Astrocyte (in vitro differentiated cells and primary cell): ENCODE measurements around the gene IFRD1. TPM values are rescaled to one million over a fixed set of nuclear protein-coding genes. Genes with fewer than 3 reads are reported as not detected.

ENCODE experiments used
- DNase-seq: peaks from one replicate; pipeline ENCODE4 v3.0.0-alpha.2; 2010; ENCODE audit warnings: low read depth
- FAIRE-seq: peaks from 2 replicates; lab custom pipeline; 2011; peaks lifted over from hg19 to GRCh38; lab: Jason Lieb, UNC
- H2AFZ ChIP-seq: 2 replicates; pipeline ENCODE4 v1.6.0; 2012; ENCODE audit warnings: low read depth, low read length, inconsistent platforms
- H3K27ac ChIP-seq: 2 replicates; pipeline ENCODE4 v1.5.1; 2011; ENCODE audit warnings: low read depth, low read length, inconsistent platforms
- H3K27me3 ChIP-seq: 2 replicates; pipeline ENCODE4 v1.6.0; 2011; ENCODE audit warnings: low read length, inconsistent platforms; ENCODE audit not compliant: insufficient read depth
- H3K36me3 ChIP-seq: 2 replicates; pipeline ENCODE4 v1.5.1; 2011; ENCODE audit warnings: low read length, inconsistent platforms; ENCODE audit not compliant: insufficient read depth
- H3K4me1 ChIP-seq: 2 replicates; pipeline ENCODE4 v1.5.1; 2011; ENCODE audit warnings: low read length, inconsistent platforms; ENCODE audit not compliant: insufficient read depth
- H3K4me2 ChIP-seq: 2 replicates; pipeline ENCODE4 v1.6.0; 2012; ENCODE audit warnings: low read length, inconsistent platforms
- H3K4me3 ChIP-seq: 2 replicates; pipeline ENCODE4 v1.5.1; 2011; ENCODE audit warnings: low read depth, mild to moderate bottlenecking, low read length, inconsistent platforms; ENCODE audit not compliant: insufficient read depth
- H3K79me2 ChIP-seq: 2 replicates; pipeline ENCODE4 v1.6.0; 2012; ENCODE audit warnings: mild to moderate bottlenecking, low read length, inconsistent platforms; ENCODE audit not compliant: insufficient read depth
- H3K9ac ChIP-seq: 2 replicates; pipeline ENCODE4 v1.6.0; 2012; ENCODE audit warnings: mild to moderate bottlenecking, low read length, inconsistent platforms
- H3K9me3 ChIP-seq: 2 replicates; pipeline ENCODE4 v1.5.1; 2012; ENCODE audit warnings: low read depth, mild to moderate bottlenecking, low read length, inconsistent platforms; ENCODE audit not compliant: insufficient read depth
- H4K20me1 ChIP-seq: 2 replicates; pipeline ENCODE4 v1.6.0; 2012; ENCODE audit warnings: low read length, inconsistent platforms; ENCODE audit not compliant: insufficient read depth
- H3K27ac Mint-ChIP-seq: one replicate; pipeline ENCODE4 v1.8.0; 2021; ENCODE audit warnings: mild to moderate bottlenecking, mixed read lengths; ENCODE audit not compliant: unreplicated experiment
- H3K27me3 Mint-ChIP-seq: one replicate; pipeline ENCODE4 v1.8.0; 2021; ENCODE audit warnings: low read depth, mixed read lengths; ENCODE audit not compliant: unreplicated experiment
- H3K36me3 Mint-ChIP-seq: one replicate; pipeline ENCODE4 v1.8.0; 2021; ENCODE audit warnings: low read depth, mixed read lengths; ENCODE audit not compliant: unreplicated experiment
- H3K4me1 Mint-ChIP-seq: one replicate; pipeline ENCODE4 v1.8.0; 2021; ENCODE audit warnings: low read depth, mixed read lengths; ENCODE audit not compliant: unreplicated experiment
- H3K4me3 Mint-ChIP-seq: one replicate; pipeline ENCODE4 v1.8.0; 2021; ENCODE audit warnings: mild to moderate bottlenecking, moderate library complexity, mixed read lengths; ENCODE audit not compliant: unreplicated experiment
- H3K9me3 Mint-ChIP-seq: one replicate; pipeline ENCODE4 v1.8.0; 2021; ENCODE audit warnings: mild to moderate bottlenecking, mixed read lengths; ENCODE audit not compliant: unreplicated experiment
- EZH2 ChIP-seq: IDR thresholded peaks from 2 replicates; pipeline ENCODE4 v1.6.1; 2012; ENCODE audit warnings: mild to moderate bottlenecking, low read length, inconsistent platforms; ENCODE audit not compliant: insufficient read depth
- total RNA-seq: library from RNA; stranded (reverse); gene quantifications from 2 replicates; pipeline ENCODE4 v1.2.1, GENCODE V29; 2021
- TF ChIP-seq, protein P1 (sequence below): IDR thresholded peaks from 2 replicates; pipeline ENCODE4 v1.5.1; 2011; ENCODE audit warnings: low read depth, mild to moderate bottlenecking, inconsistent platforms, low read length, moderate library complexity; ENCODE audit not compliant: insufficient read depth

Gene IFRD1
- total RNA-seq, 1 donor from 2014 or later = 101 TPM

DNA sequence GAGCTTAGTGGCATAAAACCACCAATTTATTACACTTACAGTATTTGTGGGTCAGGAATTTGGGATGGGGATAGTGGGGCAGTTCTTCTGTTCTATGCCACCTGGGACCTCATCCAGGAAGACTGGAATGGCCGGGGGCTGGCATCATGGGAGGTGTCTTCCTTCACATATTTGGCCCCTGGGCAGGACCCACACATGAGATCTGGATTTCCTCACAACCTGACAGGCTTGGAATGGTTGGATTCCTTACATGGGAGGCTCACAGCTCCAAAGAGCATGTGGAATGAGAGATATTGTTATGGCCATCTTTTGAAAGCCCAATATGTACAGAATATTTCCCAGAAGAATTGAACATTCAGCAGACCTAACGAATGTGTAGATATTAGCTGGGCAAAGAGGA is 52.4 kb downstream of the IFRD1 start:
- Histone ChIP-seq H3K27me3 (peaks cover 4% of the 10 kb centered on the region), H4K20me1 (no peaks in the 10 kb centered on the region), H3K27ac (no peak overlapping the region), H3K9me3 (no peaks in the 10 kb centered on the region), H3K79me2 (no peaks in the 10 kb centered on the region), H3K4me1 (no peaks in the 10 kb centered on the region), H3K4me3 (no peak overlapping the region), H3K4me2 (no peak overlapping the region), H3K9ac (no peak overlapping the region), H3K36me3 (no peaks in the 10 kb centered on the region), H2AFZ (no peak overlapping the region)
- DNase-seq (no peak), FAIRE-seq (no peak)
- no peak for TF ChIP-seq EZH2
- TF ChIP-seq, protein P1, sequence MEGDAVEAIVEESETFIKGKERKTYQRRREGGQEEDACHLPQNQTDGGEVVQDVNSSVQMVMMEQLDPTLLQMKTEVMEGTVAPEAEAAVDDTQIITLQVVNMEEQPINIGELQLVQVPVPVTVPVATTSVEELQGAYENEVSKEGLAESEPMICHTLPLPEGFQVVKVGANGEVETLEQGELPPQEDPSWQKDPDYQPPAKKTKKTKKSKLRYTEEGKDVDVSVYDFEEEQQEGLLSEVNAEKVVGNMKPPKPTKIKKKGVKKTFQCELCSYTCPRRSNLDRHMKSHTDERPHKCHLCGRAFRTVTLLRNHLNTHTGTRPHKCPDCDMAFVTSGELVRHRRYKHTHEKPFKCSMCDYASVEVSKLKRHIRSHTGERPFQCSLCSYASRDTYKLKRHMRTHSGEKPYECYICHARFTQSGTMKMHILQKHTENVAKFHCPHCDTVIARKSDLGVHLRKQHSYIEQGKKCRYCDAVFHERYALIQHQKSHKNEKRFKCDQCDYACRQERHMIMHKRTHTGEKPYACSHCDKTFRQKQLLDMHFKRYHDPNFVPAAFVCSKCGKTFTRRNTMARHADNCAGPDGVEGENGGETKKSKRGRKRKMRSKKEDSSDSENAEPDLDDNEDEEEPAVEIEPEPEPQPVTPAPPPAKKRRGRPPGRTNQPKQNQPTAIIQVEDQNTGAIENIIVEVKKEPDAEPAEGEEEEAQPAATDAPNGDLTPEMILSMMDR = no peak
- H3K36me3 Mint-ChIP-seq = no peaks in the 10 kb centered on the region
- H3K4me1 Mint-ChIP-seq = peaks cover 10% of the 10 kb centered on the region
- H3K9me3 Mint-ChIP-seq = no peaks in the 10 kb centered on the region
- H3K4me3 Mint-ChIP-seq = no peak overlapping the region
- no peak overlapping the region for H3K27ac Mint-ChIP-seq
- peaks cover 2% of the 10 kb centered on the region for H3K27me3 Mint-ChIP-seq

DNA sequence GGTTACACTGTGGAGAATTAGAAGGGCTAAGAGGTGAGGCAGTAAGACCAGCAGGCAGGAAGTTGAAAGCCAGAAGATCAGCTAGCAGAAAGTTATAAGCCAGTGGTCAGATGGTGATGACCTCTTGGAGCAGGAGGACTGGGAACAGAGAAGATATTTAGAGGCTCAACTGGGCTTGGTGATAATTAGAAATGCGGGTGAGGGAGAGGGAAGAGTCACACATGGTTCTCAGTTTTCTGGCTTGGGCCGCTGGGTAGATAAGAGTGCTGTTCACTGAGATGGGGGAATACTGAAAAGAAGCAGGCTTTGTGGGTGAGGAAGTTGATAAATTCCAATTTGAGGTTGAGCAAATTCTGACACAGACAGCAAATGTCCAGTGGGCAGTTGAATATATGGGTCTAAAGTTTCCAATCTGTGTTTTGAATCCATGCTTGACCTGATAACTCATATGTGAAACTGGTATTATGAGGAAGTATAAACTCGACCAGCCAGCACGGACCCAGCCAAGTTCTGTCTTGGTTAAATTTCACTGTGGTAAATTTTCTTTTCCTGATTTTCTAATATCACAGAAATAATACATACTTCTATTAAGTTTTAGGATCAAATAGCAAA is 53.2 kb downstream of the IFRD1 start:
- TF ChIP-seq, protein P1 = no peak
- TF ChIP-seq EZH2 = no peak
- no peaks in the 10 kb centered on the region for H3K79me2 ChIP-seq

DNA sequence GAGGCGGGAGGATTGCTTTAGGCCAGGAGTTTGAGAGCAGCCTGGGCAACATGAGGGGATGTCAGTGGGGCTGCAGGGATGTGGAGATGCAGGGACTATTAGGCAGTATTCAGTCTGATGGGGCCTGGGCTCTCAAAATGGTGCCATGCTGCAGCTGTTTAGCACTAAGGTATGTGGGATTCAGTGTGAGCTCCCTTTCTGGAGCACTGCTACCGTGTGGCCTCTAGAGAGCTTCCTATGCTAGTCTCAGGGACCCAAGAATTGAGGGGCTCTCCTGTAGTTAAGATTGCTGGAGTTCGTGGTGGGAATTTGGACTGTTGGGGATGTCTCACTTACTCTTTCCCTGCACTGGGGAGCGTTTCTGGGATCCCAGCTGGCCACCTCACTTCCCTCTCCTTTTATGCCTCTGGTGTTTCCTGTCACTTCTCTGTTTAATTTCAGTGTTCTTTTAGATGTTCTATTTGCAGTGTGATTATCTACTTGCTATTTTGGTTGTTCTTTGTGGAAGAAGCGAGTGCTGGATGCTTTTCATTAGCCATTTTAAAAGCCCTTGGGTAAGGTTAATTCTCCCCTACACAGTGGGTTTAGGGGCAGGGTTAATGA is 53.9 kb downstream of the IFRD1 start:
- no peak for TF ChIP-seq EZH2
- TF ChIP-seq, protein P1 = no peak
- Histone ChIP-seq H3K27me3 (no peaks in the 10 kb centered on the region), H3K4me3 (no peak overlapping the region), H3K4me1 (no peaks in the 10 kb centered on the region), H3K79me2 (no peaks in the 10 kb centered on the region), H3K9me3 (no peaks in the 10 kb centered on the region), H3K36me3 (no peaks in the 10 kb centered on the region), H4K20me1 (no peaks in the 10 kb centered on the region), H3K4me2 (no peak overlapping the region), H3K27ac (no peak overlapping the region), H2AFZ (no peak overlapping the region), H3K9ac (no peak overlapping the region)
- no peaks in the 10 kb centered on the region for H3K27me3 Mint-ChIP-seq
- H3K4me3 Mint-ChIP-seq = no peak overlapping the region
- no peaks in the 10 kb centered on the region for H3K36me3 Mint-ChIP-seq
- FAIRE-seq (no peak), DNase-seq (no peak)
- H3K27ac Mint-ChIP-seq = no peak overlapping the region
- H3K9me3 Mint-ChIP-seq = no peaks in the 10 kb centered on the region
- peaks cover 10% of the 10 kb centered on the region for H3K4me1 Mint-ChIP-seq

More for the DNA sequence above, 53.2 kb downstream of the IFRD1 start:
- Histone ChIP-seq H3K4me1 (no peaks in the 10 kb centered on the region), H3K27ac (no peak overlapping the region), H4K20me1 (no peaks in the 10 kb centered on the region), H3K9me3 (no peaks in the 10 kb centered on the region), H3K4me3 (no peak overlapping the region), H3K27me3 (no peaks in the 10 kb centered on the region), H3K36me3 (no peaks in the 10 kb centered on the region), H2AFZ (no peak overlapping the region), H3K9ac (no peak overlapping the region), H3K4me2 (no peak overlapping the region)
- DNase-seq = no peak
- H3K9me3 Mint-ChIP-seq = no peaks in the 10 kb centered on the region
- H3K4me1 Mint-ChIP-seq = peaks cover 10% of the 10 kb centered on the region
- no peak for FAIRE-seq
- no peak overlapping the region for H3K27ac Mint-ChIP-seq
- no peaks in the 10 kb centered on the region for H3K36me3 Mint-ChIP-seq
- H3K4me3 Mint-ChIP-seq = no peak overlapping the region
- no peaks in the 10 kb centered on the region for H3K27me3 Mint-ChIP-seq
